ENCODE results near the gene METTL4. TPM values are rescaled to one million over a fixed set of nuclear protein-coding genes. Genes with fewer than 3 reads are reported as not detected.

Gene METTL4
- total RNA-seq: 17.7 and 18.4 TPM in 2 replicates

GRCh38 chr18:2571200-2572170, at the start of gene METTL4, which contains the start of gene NDC80:
METTL4 (minus strand) TSS chr18:2571505; CDS start chr18:2567216, 4,289 bp downstream.
NDC80 (plus strand) TSS chr18:2571557; CDS start chr18:2572986, 1,429 bp downstream.
- Mint-ChIP-seq H3K4me3 (peak within 1 kb of the TSS; percentile 97), H3K4me1 (peaks cover 50% of the 10 kb centered on the region), H3K36me3 (ENCODE audit: low read depth) (peaks cover 29% of the 10 kb centered on the region), H3K27ac (peak within 1 kb of the TSS; percentile 98), H3K27me3 (no peaks in the 10 kb centered on the region), H3K9me3 (no peaks in the 10 kb centered on the region)
- intact Hi-C loops (cut with micrococcal nuclease): loop anchor here (1.0 to 5.0 kb wide), 7 partner anchors 15 to 689 kb away; partner anchors contain the start of gene EMILIN2
- peak; percentile 96 for DNase-seq

- peaks cover 35% of the 10 kb centered on the region for H3K36me3 Mint-ChIP-seq (ENCODE audit: low read depth)
- no peaks in the 10 kb centered on the region for H3K9me3 Mint-ChIP-seq
- H3K4me3 Mint-ChIP-seq: no peak overlapping the region
- DNase-seq: no peak
- intact Hi-C loops (cut with micrococcal nuclease): no loop called here
- H3K27me3 Mint-ChIP-seq: no peaks in the 10 kb centered on the region
- H3K27ac Mint-ChIP-seq: no peak overlapping the region
- no peaks in the 10 kb centered on the region for H3K4me1 Mint-ChIP-seq
Observed at GRCh38 chr18:2618009-2618408, 46.7 kb upstream of the METTL4 start.

- intact Hi-C loops (cut with micrococcal nuclease): no loop called here
- Mint-ChIP-seq H3K36me3 (ENCODE audit: low read depth) (peaks cover 37% of the 10 kb centered on the region), H3K4me3 (no peak overlapping the region), H3K4me1 (no peaks in the 10 kb centered on the region), H3K9me3 (no peaks in the 10 kb centered on the region), H3K27me3 (no peaks in the 10 kb centered on the region), H3K27ac (no peak overlapping the region)
- DNase-seq: no peak
Observed at GRCh38 chr18:2617401-2617998, 46.2 kb upstream of the METTL4 start.

- intact Hi-C loops (cut with micrococcal nuclease): no loop called here
- Mint-ChIP-seq H3K36me3 (ENCODE audit: low read depth) (peaks cover 62% of the 10 kb centered on the region), H3K4me1 (peaks cover 18% of the 10 kb centered on the region), H3K9me3 (no peaks in the 10 kb centered on the region), H3K4me3 (no peak overlapping the region), H3K27ac (no peak overlapping the region), H3K27me3 (no peaks in the 10 kb centered on the region)
- DNase-seq: no peak
Observed at GRCh38 chr18:2612996-2613395, 41.7 kb upstream of the METTL4 start.

- H3K36me3 Mint-ChIP-seq (ENCODE audit: low read depth): peaks cover 56% of the 10 kb centered on the region
Observed at GRCh38 chr18:2610549-2610948, 39.2 kb upstream of the METTL4 start.

GRCh38 chr18:2609604-2610003, 38.3 kb upstream of the METTL4 start:
- peak overlapping the region; percentile 12 for H3K27ac Mint-ChIP-seq
- peaks cover 35% of the 10 kb centered on the region for H3K4me1 Mint-ChIP-seq
- H3K27me3 Mint-ChIP-seq: no peaks in the 10 kb centered on the region
- DNase-seq: peak; percentile 69
- intact Hi-C loops (cut with micrococcal nuclease): no loop called here
- no peak overlapping the region for H3K4me3 Mint-ChIP-seq
- H3K9me3 Mint-ChIP-seq: no peaks in the 10 kb centered on the region
- H3K36me3 Mint-ChIP-seq (ENCODE audit: low read depth): peaks cover 52% of the 10 kb centered on the region

More at GRCh38 chr18:2610549-2610948, 39.2 kb upstream of the METTL4 start:
- H3K9me3 Mint-ChIP-seq: no peaks in the 10 kb centered on the region
- intact Hi-C loops (cut with micrococcal nuclease): no loop called here
- no peaks in the 10 kb centered on the region for H3K27me3 Mint-ChIP-seq
- H3K4me1 Mint-ChIP-seq: peaks cover 26% of the 10 kb centered on the region
- H3K4me3 Mint-ChIP-seq: no peak overlapping the region
- no peak overlapping the region for H3K27ac Mint-ChIP-seq
- DNase-seq: no peak

- Mint-ChIP-seq H3K4me3 (peak overlapping the region; percentile 70), H3K27me3 (no peaks in the 10 kb centered on the region), H3K27ac (peak overlapping the region; percentile 88), H3K9me3 (no peaks in the 10 kb centered on the region), H3K4me1 (peaks cover 44% of the 10 kb centered on the region), H3K36me3 (ENCODE audit: low read depth) (peaks cover 40% of the 10 kb centered on the region)
- intact Hi-C loops (cut with micrococcal nuclease): no loop called here
- DNase-seq: no peak
Observed at GRCh38 chr18:2606335-2606734, 35.0 kb upstream of the METTL4 start.

GRCh38 chr18:2602844-2603243, 31.5 kb upstream of the METTL4 start:
- no peaks in the 10 kb centered on the region for H3K9me3 Mint-ChIP-seq
- peaks cover 36% of the 10 kb centered on the region for H3K4me1 Mint-ChIP-seq
- no peak overlapping the region for H3K4me3 Mint-ChIP-seq
- no peaks in the 10 kb centered on the region for H3K27me3 Mint-ChIP-seq
- intact Hi-C loops (cut with micrococcal nuclease): no loop called here
- no peak for DNase-seq
- peak overlapping the region; percentile 25 for H3K27ac Mint-ChIP-seq
- H3K36me3 Mint-ChIP-seq (ENCODE audit: low read depth): peaks cover 40% of the 10 kb centered on the region

GRCh38 chr18:2597639-2598038, 26.3 kb upstream of the METTL4 start:
- Mint-ChIP-seq H3K27me3 (no peaks in the 10 kb centered on the region), H3K4me3 (no peak overlapping the region), H3K4me1 (peaks cover 30% of the 10 kb centered on the region), H3K9me3 (peaks cover 8% of the 10 kb centered on the region), H3K36me3 (ENCODE audit: low read depth) (peaks cover 53% of the 10 kb centered on the region), H3K27ac (peak overlapping the region; percentile 22)
- intact Hi-C loops (cut with micrococcal nuclease): no loop called here
- no peak for DNase-seq

GRCh38 chr18:2590303-2590702, 19.0 kb upstream of the METTL4 start:
- peak overlapping the region; percentile 65 for H3K4me3 Mint-ChIP-seq
- H3K4me1 Mint-ChIP-seq: peaks cover 41% of the 10 kb centered on the region
- H3K27ac Mint-ChIP-seq: peak overlapping the region; percentile 86
- H3K36me3 Mint-ChIP-seq (ENCODE audit: low read depth): peaks cover 49% of the 10 kb centered on the region
- no peaks in the 10 kb centered on the region for H3K27me3 Mint-ChIP-seq
- intact Hi-C loops (cut with micrococcal nuclease): loop anchor here (2.0 kb wide), 1 partner anchor 14 kb away; no protein-coding TSS in a partner anchor
- H3K9me3 Mint-ChIP-seq: peaks cover 1% of the 10 kb centered on the region
- no peak for DNase-seq

GRCh38 chr18:2589345-2590068, 18.2 kb upstream of the METTL4 start:
- Mint-ChIP-seq H3K9me3 (no peaks in the 10 kb centered on the region), H3K27me3 (no peaks in the 10 kb centered on the region), H3K36me3 (ENCODE audit: low read depth) (peaks cover 48% of the 10 kb centered on the region), H3K4me1 (peaks cover 42% of the 10 kb centered on the region), H3K4me3 (peak overlapping the region; percentile 65), H3K27ac (peak overlapping the region; percentile 94)
- no peak for DNase-seq
- intact Hi-C loops (cut with micrococcal nuclease): loop anchor here (2.0 to 5.0 kb wide), 3 partner anchors 15 to 68 kb away; partner anchors contain the start of gene SMCHD1

GRCh38 chr18:2588666-2589344, 17.5 kb upstream of the METTL4 start:
- H3K9me3 Mint-ChIP-seq: no peaks in the 10 kb centered on the region
- DNase-seq: no peak
- H3K4me3 Mint-ChIP-seq: peak overlapping the region; percentile 76
- no peaks in the 10 kb centered on the region for H3K27me3 Mint-ChIP-seq
- peaks cover 43% of the 10 kb centered on the region for H3K36me3 Mint-ChIP-seq (ENCODE audit: low read depth)
- H3K27ac Mint-ChIP-seq: peak overlapping the region; percentile 94
- intact Hi-C loops (cut with micrococcal nuclease): loop anchor here (5.0 kb wide), 2 partner anchors 53 to 68 kb away; partner anchors contain the start of gene SMCHD1
- H3K4me1 Mint-ChIP-seq: peaks cover 39% of the 10 kb centered on the region

- H3K27me3 Mint-ChIP-seq: no peaks in the 10 kb centered on the region
- peaks cover 37% of the 10 kb centered on the region for H3K4me1 Mint-ChIP-seq
- peaks cover 45% of the 10 kb centered on the region for H3K36me3 Mint-ChIP-seq (ENCODE audit: low read depth)
- H3K27ac Mint-ChIP-seq: peak overlapping the region; percentile 22
- H3K4me3 Mint-ChIP-seq: peak overlapping the region; percentile 13
- no peak for DNase-seq
- intact Hi-C loops (cut with micrococcal nuclease): loop anchor here (2.0 to 5.0 kb wide), 3 partner anchors 15 to 70 kb away; partner anchors contain the start of gene SMCHD1
- no peaks in the 10 kb centered on the region for H3K9me3 Mint-ChIP-seq
Observed at GRCh38 chr18:2587788-2588187, 16.5 kb upstream of the METTL4 start.

Measured in activated CD4-positive, alpha-beta T cell treated with anti-CD3 and anti-CD28 coated beads, Interleukin-2, amount 10 ng/mL, durations not matched to agents 24 days and 14 days (primary cell).